Natural killer cell (primary cell): ENCODE results near the gene ZNF154. TPM values are rescaled to one million over a fixed set of nuclear protein-coding genes. Genes with fewer than 3 reads are reported as not detected.

Experiments
- ATAC-seq, 3 donors: fragments of 150-1000 bp in 2 of 3; fragments of 200-7000 bp in 1 of 3; cut with Tn5 transposase; 1 replicate in 1 of 3; 2 replicates in 2 of 3; pipeline ENCODE4 v1.10.0; 2021; ENCODE audit warnings: mild to moderate bottlenecking in 2 of 3, moderate library complexity in 2 of 3
- DNase-seq, 2 donors: peaks; one replicate each; pipeline versions ENCODE4 v3.0.0 to v3.0.0-alpha.2; 2013 to 2021; ENCODE audit warnings: mixed read lengths in 1 of 2
- H3K27ac ChIP-seq: one replicate; pipeline ENCODE4 v1.5.1; 2013; ENCODE audit warnings: mild to moderate bottlenecking, low read length
- H3K27me3 ChIP-seq: one replicate; pipeline ENCODE4 v1.6.1; 2013; ENCODE audit warnings: low read length; ENCODE audit not compliant: control insufficient read depth, insufficient read depth
- H3K36me3 ChIP-seq: one replicate; pipeline ENCODE4 v1.6.1; 2013; ENCODE audit warnings: low read length; ENCODE audit not compliant: control insufficient read depth, insufficient read depth
- H3K4me1 ChIP-seq: one replicate; pipeline ENCODE4 v1.6.1; 2013; ENCODE audit warnings: low read length; ENCODE audit not compliant: control insufficient read depth, insufficient read depth
- H3K4me3 ChIP-seq: one replicate; pipeline ENCODE4 v1.5.1; 2013; ENCODE audit warnings: low read length
- H3K9me3 ChIP-seq: one replicate; pipeline ENCODE4 v1.6.1; 2013; ENCODE audit warnings: low read length; ENCODE audit not compliant: control insufficient read depth, insufficient read depth
- H3K27ac Mint-ChIP-seq, 2 donors: one replicate each; pipeline ENCODE4 v1.8.0; 2022; ENCODE audit warnings: mild to moderate bottlenecking in 2 of 2, mixed read lengths in 2 of 2, moderate library complexity in 1 of 2
- H3K27me3 Mint-ChIP-seq, 2 donors: one replicate each; pipeline ENCODE4 v1.8.0; 2022; ENCODE audit warnings: low read depth in 2 of 2, mixed read lengths in 2 of 2
- H3K36me3 Mint-ChIP-seq: one replicate; pipeline ENCODE4 v1.8.0; 2022; ENCODE audit warnings: mixed read lengths
- H3K4me1 Mint-ChIP-seq, 2 donors: one replicate each; pipeline ENCODE4 v1.8.0; 2022; ENCODE audit warnings: mixed read lengths in 2 of 2
- H3K4me3 Mint-ChIP-seq: one replicate; pipeline ENCODE4 v1.8.0; 2022; ENCODE audit warnings: mild to moderate bottlenecking, moderate library complexity, mixed read lengths
- H3K9me3 Mint-ChIP-seq, 2 donors: one replicate each; pipeline ENCODE4 v1.8.0; 2022; ENCODE audit warnings: mixed read lengths in 2 of 2
- CTCF ChIP-seq: fragments of 200-600 bp; IDR thresholded peaks from one replicate; pipeline ENCODE4 v1.8.0; 2022; ENCODE audit warnings: antibody characterized with exemption
- WGBS: methylation state at CpG from one replicate; pipeline ENCODE4 v1.1.7; 2013; ENCODE audit warnings: missing lambda C conversion rate; ENCODE audit not compliant: insufficient coverage; 5-methylcytosine and 5-hydroxymethylcytosine counted together
- intact Hi-C: fragments of 100-400 bp; cut with micrococcal nuclease; formaldehyde crosslinking; loops from one replicate; pipeline ENCODE4 v1.14.2; 2022
- total RNA-seq, 4 donors: library from RNA; stranded (reverse); fragments of 120-200 nt in 1 of 4; gene quantifications; one replicate each; pipeline versions ENCODE4 v1.2.3 to v1.2.4, GENCODE V29; 2013 to 2022

ZNF154 gene
- total RNA-seq, 3 donors from 2014 or later (not counting 1 experiment from before 2014, with no cell fraction given) = 4.2 to 21.6 (median 9.5) TPM

GRCh38 chr19:57671124-57671895 lies 37.7 kb downstream of the ZNF154 start:
- H3K27ac Mint-ChIP-seq = no peak overlapping the region
- intact Hi-C loops = no loop called here

GRCh38 chr19:57668635-57669034 lies 40.4 kb downstream of the ZNF154 start, which contains the start of gene ZSCAN4:
Gene ZSCAN4 (plus strand): TSS chr19:57668935. CDS start chr19:57676146, 7,211 bp downstream.
- TF ChIP-seq CTCF = no peak
- Mint-ChIP-seq H3K27ac (no peak within 1 kb of the TSS), H3K9me3 (peaks cover 0 to 2% of the 10 kb centered on the region in 2 donors), H3K36me3 (no peaks in the 10 kb centered on the region), H3K27me3 (peaks cover 19 to 25% of the 10 kb centered on the region in 2 donors), H3K4me1 (peaks cover 0 to 14% of the 10 kb centered on the region in 2 donors), H3K4me3 (no peak within 1 kb of the TSS)
- Histone ChIP-seq H3K4me1 (peaks cover 10% of the 10 kb centered on the region), H3K27me3 (peaks cover 19% of the 10 kb centered on the region), H3K4me3 (no peak within 1 kb of the TSS), H3K9me3 (no peaks in the 10 kb centered on the region), H3K36me3 (no peaks in the 10 kb centered on the region), H3K27ac (no peak within 1 kb of the TSS)
- WGBS = 92% methylated on average over 2 of the region's 2 CpGs
- intact Hi-C loops = no loop called here
- no peak for ATAC-seq
- no peak for DNase-seq

More at GRCh38 chr19:57671124-57671895, 37.7 kb downstream of the ZNF154 start:
- H3K4me3 Mint-ChIP-seq = no peak overlapping the region
- TF ChIP-seq CTCF = no peak
- Histone ChIP-seq H3K4me3 (no peak overlapping the region), H3K9me3 (no peaks in the 10 kb centered on the region), H3K36me3 (no peaks in the 10 kb centered on the region), H3K27ac (no peak overlapping the region), H3K27me3 (peaks cover 12% of the 10 kb centered on the region), H3K4me1 (no peaks in the 10 kb centered on the region)
- DNase-seq = no peak
- H3K9me3 Mint-ChIP-seq = peaks cover 0 to 2% of the 10 kb centered on the region in 2 donors
- WGBS = 76% methylated on average over 7 of the region's 7 CpGs
- no peaks in the 10 kb centered on the region for H3K4me1 Mint-ChIP-seq
- no peak for ATAC-seq
- H3K27me3 Mint-ChIP-seq = peaks cover 17% of the 10 kb centered on the region in 2 donors
- no peaks in the 10 kb centered on the region for H3K36me3 Mint-ChIP-seq

- H3K27ac ChIP-seq = no peak overlapping the region
- peaks cover 0 to 14% of the 10 kb centered on the region in 2 donors for H3K4me1 Mint-ChIP-seq
- H3K36me3 ChIP-seq = no peaks in the 10 kb centered on the region
- H3K4me3 ChIP-seq = no peak overlapping the region
- peaks cover 28% of the 10 kb centered on the region for H3K27me3 ChIP-seq
- H3K4me3 Mint-ChIP-seq = no peak overlapping the region
- intact Hi-C loops = no loop called here
- H3K27me3 Mint-ChIP-seq = peaks cover 19 to 25% of the 10 kb centered on the region in 2 donors
- no peak for DNase-seq
- peaks cover 0 to 2% of the 10 kb centered on the region in 2 donors for H3K9me3 Mint-ChIP-seq
- H3K27ac Mint-ChIP-seq = no peak overlapping the region
- peaks cover 2% of the 10 kb centered on the region for H3K9me3 ChIP-seq
- H3K36me3 Mint-ChIP-seq = no peaks in the 10 kb centered on the region
- 96% methylated on average over 1 of the region's 1 CpG for WGBS
- ATAC-seq = no peak
- peaks cover 10% of the 10 kb centered on the region for H3K4me1 ChIP-seq
- TF ChIP-seq CTCF = no peak
Observed at GRCh38 chr19:57667228-57667627, 41.8 kb downstream of the ZNF154 start.
